GM19452 (cell line): ENCODE results near the gene AUTS2.
"Not testable (repeated sequence)": the region's sequence is repeated elsewhere in the genome, so short reads cannot be mapped to it uniquely, and the experiment has no call there.

Experiments used
- ATAC-seq: cut with Tn5 transposase; IDR thresholded peaks from one replicate; pipeline ENCODE4 v1.9.1; 2021; ENCODE audit not compliant: unreplicated experiment

AUTS2 gene

DNA sequence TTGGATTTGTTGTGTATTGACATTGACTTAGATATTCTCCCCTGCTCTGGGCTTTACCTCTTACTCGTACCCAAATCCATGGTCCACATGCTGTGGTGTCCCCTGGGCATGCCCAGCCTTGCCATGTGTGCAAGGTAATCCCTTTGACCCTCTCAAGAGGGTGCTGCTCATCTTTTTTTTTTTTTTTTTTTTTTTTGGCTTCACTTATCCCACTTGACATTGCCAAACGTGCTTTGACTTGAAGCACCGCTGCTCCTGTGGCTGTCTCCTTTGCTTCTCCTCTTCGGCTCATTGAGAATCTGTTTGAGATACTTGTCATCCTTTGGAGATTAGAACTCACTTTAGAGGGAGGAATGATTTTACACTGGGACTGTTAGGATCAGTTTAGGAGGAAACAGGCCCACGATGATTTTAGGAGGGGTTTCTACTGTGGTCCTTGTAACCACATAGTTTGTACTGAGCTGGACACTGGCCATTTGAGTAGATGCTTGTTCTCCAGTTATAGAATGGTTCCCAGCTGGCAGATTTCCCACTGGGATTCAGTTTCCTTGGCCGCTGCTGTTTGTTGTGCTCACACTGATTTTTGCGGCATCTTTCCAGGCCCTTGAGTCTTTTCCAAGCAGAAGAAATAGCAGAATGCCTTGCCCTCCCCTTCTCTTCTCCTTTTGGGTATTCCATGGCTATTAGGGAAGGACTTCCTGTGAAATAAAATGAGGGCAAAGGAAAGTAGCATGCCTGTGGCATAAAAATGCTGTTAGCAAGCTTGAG is 184.8 kb downstream of the AUTS2 start:
- ATAC-seq, result no peak

DNA sequence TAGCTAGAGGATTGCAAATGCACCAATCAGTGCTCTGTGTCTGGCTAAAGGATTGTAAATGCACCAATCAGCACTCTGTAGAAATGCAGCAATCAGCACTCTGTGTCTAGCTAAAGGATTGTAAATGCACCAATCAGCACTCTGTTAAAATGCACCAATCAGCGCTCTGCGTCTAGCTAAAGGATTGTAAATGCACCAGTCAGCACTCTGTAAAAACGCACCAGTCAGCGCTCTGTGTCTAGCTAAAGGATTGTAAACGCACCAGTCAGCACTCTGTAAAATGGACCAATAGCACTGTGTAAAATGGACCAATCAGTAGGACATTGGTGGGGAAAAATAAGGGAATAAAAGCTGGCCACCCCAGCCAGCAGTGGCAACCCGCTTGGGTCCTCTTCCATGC is 187.9 kb downstream of the AUTS2 start:
- ATAC-seq, result not testable (repeated sequence)

DNA sequence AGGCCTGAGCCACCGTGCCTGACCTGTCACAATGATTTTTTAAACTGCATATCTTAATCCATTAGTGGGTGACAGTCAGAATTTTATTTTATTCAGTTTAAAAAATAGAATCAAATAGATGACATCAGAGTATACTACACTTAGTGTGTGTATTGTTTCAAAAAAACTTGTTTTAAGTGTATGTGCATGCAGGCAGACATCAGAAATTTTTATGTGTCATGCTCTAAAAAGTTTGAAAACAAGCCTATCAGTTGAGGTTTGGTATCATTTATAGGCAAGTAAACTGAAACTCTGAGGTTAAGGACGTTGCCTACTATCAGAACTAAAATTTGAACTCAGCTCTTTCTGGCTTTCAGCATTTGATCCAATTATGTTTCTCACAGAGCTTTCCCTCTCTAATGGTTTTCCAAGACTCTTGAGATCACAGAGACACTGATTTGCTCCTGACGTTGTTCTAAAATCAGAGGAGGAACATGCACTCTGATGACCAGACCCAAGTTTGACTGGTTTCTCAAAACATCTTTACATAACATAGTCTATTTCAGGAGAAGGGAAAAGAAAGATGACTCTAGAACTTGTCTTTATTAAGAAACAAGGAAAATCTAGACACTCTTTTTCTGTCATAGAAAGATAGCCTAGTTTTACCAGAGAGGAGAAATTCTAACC is 188.6 kb downstream of the AUTS2 start:
- ATAC-seq, result no peak

DNA sequence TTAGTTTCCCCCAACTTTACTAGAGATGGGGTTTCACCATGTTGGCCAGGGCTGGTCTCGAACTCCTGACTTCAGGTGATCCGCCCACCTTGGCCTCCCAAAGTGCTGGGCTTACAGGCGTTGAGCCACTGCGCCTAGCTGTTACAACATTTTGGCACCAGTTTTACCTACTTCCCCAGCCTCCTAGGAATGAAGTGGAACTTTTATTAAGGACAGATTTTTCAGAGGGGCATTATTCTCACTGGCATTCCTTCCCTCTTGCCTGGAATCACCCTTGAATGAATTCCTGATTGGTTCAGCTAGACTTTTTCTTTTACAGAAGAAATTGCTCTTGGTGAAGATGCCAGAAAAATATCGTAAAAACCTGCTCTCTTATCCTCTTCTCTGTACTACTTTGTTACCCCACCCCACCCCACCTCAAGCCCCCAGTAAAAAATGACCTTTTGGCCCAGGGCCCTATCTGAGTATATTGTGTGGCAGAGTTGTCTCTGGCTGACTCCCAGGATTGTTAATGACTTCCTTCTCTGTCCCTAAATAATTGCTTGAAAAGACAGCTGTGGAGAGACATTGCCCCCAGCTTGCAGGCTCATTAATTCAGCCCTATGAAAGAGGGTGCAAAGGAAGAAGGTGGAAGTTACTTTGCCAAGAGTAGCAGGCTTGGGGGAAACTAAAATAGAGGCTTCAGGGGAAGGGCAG is 189.6 kb downstream of the AUTS2 start:
- no peak for ATAC-seq

DNA sequence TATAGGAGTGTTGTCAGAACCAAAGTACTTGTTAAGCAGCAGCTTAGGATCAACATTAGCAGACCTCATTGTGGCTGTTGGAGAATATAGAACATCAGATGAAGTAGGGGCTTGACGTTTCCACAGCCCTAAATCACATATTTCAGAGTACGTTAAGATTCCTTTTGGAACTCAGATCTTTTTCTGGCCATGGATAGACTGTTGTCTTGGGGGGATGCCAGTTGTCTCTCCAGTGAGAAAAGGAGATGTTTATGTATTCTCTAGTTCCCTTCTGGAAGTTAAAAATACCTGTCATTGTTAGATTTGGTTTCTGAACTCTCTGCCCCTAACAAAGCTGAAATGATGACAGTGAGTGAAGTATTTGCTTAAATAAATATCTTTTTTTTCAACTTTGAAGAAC is 191.3 kb downstream of the AUTS2 start:
- ATAC-seq, result no peak

DNA sequence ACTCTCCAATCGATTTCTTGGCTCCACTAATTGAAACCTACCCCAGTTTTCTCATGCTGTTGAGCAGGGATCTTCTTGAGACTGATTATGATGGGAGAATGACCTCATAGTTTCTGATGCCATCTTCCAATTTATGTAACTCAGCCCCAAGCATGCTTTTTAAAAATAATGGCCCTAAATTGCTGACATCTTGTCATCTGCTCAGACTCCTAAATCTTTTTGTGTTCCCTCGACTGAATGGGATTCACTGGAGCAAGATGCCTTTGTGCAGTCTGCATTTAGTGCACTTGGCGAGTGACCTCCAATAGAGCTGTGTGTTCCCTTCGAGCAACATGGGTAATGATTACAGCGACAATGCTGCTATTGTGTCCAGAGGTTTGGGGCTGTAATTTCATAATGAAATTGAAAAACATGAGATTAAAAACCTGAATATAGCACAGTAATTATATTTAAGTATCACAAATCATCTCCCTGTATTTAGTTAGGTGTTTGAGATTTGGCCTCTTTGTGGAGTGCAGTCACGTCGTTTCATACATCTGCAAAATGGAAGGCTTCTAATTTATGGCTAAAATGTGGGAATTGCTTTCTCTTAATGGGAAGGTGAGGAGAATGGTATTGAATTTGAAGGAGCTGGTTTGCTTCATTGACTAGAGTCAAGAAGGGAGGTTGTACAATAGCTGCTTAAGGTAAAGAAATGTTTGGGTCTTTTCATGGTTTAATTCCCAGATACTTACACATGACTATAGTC is 192.9 kb downstream of the AUTS2 start:
- no peak for ATAC-seq

DNA sequence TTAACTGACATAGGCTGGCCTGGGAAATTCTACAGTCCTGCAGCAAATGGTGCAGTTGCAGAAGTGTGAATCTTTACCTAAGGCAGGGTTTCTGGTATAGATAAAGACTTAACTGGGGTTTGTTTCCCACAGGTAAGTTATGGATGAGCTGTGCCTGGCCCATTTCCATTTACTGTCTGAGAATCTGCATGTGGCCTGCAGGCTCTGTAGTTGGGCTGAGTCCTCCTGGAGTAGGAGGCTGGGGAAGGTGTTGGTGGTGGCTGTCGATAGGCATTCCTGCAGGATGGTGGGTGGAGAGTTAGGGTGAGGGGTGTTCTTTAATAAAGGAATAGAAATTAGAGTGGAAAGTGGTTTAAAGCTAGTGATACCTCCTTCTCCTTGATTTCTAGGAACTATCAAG is 193.5 kb downstream of the AUTS2 start:
- ATAC-seq, result no peak

DNA sequence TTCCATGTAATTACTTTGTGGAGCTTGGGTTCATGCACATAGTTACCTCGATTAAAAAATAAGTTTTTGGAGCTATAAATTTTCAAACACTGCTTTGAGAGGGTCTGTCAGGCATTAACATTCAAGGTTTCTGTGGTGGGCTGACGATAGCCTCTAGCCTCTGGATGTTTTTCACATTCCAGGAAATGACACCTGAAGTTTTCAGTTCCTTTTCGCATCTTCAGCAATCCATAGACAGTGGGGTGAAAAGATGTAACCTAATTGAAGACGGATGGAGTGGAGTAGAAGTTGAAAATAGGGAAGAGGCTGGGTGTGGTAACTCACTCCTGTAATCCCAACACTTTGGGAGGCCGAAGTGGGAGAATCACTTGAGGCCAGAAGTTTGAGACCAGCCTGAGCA is 197.7 kb downstream of the AUTS2 start:
- no peak for ATAC-seq

DNA sequence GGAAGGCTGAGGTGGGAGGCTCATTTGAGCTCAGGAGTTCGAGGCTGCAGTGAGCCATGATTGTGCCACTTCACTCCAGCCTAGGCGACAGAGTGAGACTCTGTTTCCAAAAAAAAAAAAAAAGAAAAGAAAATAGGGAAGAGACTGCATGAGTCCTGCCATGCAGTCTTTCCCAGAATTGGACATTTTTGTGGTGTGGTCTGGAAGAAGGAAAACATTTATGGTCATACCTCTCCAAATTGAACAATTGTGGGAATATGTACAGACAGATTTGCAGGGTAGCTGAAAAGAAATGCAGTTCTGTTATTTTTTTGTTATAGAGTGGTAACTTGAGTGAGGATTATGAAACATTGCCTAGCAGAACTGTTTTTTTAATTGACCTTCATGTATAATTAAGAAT is 198.1 kb downstream of the AUTS2 start:
- ATAC-seq, result no peak

DNA sequence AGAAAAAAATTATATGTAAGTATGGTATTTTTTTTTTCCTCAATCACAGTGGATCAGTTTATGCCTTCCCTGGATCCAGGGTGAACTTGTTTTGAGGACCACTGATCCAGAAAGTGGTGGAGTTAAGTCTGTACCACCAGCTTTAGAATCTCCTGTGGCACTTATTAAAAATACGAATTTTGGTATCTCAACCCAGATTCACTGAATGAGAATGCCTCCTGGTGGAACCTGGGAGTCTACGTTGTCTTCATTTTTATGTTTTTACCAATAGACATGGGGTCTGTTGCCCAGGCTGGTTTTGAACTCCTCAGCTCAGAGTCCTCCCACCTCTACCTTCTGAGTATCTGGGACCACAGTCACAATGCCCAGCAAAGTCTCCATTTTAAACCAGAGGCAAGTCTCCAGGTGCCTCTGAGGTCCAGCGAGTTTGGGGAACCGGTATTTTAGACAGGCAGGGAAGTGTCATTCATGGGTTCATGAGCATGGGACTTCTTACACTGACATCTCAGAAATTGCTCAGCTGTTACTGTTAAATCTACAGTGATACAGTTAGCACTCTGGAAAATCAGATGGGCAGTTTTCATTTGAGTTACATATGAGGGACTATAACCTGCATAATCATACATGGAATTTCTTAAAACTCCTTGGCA is 200.9 kb downstream of the AUTS2 start:
- ATAC-seq, result no peak

DNA sequence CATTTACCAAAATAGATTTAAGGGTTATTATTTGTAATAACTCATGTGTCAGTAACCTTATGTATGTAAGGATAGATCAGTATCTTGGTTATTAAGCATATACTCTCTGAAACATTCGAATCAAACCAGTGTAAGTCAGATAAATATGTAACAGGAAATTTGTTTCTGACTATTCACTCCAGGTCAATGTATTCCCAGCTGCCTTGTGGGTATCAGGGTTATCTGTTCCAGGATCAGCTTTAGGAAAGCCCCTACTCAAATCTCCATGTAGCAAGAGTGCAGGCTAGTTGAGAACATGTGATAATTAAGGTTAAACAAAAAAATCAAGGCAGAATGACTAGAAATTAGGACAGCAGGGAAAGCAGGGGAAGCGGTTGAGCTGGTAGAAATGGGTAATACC is 201.7 kb downstream of the AUTS2 start:
- no peak for ATAC-seq

DNA sequence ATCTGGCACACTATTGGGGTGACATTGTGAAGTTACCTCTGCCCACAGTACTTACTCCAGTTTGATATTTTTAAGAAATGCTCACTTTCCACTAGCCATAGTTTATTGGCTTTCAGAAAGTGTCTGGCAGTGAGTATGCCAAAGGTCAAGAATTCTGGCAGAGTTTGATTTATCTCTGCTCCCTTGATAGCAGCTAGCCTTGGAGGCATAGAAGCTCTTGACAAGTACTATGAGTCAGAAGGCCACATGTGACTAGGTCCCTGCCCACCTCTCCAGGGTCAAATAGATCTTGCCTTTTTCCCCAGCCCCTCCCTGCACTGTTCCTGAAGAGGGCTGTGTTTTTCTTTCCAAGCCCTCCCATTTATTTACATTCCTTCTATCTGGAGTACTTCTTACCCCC is 202.2 kb downstream of the AUTS2 start:
- ATAC-seq, result no peak

DNA sequence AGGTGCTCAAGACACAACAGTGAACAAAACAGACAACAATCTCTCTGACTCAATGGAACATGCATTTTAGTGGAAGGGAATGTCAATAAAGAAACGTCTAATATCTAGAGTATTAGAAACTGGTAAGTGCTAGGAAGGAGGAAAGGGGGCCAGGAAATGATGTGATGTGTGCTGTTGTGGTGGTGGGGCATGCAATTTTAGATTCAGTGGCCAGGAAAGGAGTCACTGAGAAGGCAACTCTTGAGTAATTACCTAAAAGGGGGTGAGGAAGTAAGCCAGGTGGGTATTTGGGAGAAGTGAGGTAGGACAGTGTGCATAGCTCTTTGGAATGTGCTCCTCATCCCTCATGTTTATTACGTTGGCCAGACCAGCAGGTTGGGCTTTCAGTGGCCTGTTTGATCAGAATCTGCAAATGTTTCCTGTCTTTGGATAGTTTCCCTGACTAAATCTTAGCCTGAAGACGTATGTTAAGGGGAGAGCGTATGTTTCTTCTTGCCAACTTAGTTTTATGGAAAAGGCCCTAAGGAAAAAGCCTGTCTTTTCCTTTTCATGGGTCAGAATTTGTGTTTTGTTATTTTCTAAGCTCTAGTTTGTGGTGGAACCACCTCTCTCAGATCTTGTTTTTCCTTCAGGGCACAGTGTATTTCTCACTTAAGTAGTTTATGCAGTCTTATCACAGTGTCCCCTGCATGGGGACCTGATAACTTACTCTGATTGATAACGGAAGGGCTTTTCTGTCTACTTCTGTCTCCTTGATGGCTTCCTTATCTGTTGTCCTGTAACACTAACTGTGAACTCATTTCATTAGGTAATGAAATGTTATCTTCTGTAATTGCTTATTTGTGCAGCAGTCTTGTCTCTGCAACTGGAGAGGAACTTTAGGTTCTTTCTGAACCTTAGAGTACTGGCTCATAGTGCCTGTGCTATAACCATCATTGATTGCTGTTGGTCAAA is 203.7 kb downstream of the AUTS2 start:
- ATAC-seq, result no peak

DNA sequence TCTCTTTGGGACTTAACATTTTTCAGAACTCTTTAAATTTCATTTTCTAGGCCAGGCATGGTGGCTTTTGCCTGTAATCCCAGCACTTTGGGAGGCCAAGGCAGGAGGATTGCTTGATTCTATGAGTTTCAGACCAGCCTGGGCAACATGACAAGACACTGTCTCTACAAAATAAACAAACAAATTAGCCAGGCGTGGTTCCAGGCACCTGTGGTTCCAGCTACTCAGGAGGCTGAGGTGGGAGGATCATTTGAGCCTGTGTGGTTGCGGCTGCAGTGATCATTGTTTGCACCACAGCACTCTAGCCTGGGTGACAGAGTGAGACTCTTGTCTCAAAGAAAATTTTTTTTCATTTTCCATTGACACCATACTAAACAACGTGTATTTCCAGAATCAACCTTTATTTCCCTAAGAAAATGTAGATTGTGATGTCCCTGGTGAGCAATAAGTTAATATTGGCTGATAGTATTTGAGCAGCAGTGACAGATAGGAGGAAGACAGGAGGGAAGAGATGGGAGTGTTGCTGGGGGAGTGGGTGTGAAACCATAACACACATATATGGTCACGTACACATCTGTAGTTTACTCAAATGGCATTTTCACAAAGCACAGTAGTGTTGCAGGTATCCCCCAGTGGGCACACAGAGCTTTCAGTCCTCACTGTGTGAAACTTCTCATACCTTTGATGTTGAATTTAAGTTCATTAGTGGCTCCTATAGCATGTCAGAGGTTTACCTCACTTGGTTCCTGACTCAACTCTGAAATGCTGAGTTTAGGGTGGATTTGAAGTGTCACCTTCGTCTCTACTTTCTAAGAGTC is 205.6 kb downstream of the AUTS2 start:
- peak; percentile 90 for ATAC-seq

DNA sequence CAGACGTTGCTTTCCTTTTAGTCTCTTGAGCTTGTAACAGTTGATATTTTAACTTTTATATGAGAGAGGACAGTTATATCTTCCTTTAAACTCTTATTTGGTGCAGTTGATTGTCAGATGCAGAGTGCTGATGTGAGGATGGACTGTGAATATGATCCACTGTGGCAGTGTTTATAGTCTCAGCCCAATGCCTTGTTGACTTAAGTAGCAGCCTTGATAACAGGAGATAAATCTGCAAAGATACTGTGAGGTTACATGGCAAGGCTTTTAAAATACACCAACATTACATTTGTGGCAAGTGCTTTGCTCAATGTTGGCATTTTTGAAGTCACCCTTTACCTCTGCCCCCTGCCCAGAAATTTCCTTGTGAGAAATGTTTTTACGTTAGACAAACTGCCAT is 206.7 kb downstream of the AUTS2 start:
- ATAC-seq, result no peak

DNA sequence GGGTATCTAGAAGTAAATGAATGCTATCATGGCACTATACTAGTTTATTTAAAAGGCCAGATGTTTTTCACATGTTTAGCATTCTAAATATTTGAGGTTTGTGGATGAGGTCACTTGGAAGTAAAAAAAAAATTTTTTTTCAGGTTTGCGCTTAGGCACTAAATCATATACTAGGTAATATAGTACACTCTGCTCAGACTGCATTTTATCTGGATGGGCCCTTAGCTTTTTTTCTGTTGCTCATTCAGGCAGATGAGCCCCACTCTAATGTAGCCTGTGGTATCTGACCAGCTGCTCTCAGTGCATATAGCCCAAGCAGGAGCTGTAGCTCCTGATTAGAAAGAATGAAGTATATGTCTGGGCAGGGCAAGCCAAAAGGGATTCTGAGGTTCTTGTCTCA is 210.1 kb downstream of the AUTS2 start:
- no peak for ATAC-seq

DNA sequence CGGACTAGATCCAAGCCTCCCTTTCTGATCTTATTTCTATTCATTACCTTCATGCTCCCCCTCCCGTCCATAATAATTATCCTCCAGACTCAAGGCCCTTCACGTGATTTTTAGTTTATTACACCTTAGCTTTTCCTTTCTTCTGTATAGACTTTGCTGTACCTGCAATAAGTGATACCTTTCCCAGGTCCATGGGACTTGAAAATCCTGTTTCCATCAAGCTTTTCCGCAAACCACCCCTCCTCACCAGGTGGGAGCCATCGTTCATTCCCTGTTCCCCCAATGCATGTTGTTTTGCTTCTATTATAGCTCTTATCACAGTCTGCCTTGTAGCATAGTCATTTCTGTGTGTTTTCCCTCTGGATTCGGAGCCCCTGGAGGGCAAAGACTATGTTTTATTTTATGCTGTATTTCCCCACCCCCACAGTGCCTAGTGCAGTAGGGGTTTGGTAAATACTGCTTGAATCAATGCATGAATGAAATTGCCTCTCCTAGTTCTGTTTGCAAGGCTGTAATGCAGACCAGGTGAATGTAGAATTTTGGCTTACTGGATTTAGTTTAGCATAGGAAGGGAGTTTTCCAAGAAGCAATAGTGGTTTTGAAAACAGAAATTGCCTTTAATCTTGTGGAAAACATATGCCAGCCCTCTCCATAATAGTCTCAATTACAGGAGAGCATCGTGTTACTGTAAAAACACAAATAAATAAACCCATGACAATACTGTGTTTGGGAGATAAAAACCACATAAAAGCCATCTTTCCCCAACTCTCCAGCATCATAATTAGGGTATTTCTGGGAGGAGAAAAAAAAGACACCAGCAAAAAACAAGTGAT is 213.4 kb downstream of the AUTS2 start:
- no peak for ATAC-seq

DNA sequence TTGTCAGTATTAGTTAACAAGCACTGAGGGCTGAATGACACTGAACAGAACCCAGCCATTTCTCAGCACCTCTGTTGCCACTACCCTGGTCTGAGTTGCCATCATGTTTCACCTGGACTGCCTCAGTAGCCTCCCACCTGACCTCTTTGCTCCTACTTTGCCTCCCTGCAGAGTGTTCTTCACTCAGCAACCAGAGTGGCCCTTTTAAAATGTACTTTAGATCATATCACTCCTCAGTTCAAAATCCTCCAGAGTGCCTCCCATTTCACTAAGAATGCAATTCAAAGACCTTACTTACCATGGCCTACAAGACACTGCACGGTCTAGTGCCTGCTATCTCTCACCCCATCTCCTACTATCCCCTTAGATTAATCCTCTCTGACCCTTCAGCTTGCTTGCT is 214.5 kb downstream of the AUTS2 start:
- ATAC-seq, result no peak
